ENCODE results near the gene HOXA11.

Gene HOXA11

DNA sequence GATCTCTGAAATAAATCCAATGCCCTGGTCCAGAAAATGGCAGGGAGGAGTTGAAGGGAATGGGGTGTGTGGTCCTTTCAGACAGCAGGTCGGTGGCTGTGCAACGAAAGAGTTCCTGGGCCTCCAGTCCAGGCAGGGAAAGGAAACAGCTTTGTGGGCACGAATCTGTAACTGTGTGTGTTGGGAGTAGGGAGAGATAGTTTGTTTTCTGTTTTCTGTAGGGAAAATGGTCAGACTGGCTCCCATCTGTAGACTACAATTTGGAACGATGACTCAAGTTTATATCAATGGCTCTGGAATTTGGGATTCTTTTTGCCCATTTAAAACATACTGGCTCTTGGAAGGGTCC is 17.1 kb downstream of the HOXA11 start:
- peak; percentile 84 for DNase-seq

DNA sequence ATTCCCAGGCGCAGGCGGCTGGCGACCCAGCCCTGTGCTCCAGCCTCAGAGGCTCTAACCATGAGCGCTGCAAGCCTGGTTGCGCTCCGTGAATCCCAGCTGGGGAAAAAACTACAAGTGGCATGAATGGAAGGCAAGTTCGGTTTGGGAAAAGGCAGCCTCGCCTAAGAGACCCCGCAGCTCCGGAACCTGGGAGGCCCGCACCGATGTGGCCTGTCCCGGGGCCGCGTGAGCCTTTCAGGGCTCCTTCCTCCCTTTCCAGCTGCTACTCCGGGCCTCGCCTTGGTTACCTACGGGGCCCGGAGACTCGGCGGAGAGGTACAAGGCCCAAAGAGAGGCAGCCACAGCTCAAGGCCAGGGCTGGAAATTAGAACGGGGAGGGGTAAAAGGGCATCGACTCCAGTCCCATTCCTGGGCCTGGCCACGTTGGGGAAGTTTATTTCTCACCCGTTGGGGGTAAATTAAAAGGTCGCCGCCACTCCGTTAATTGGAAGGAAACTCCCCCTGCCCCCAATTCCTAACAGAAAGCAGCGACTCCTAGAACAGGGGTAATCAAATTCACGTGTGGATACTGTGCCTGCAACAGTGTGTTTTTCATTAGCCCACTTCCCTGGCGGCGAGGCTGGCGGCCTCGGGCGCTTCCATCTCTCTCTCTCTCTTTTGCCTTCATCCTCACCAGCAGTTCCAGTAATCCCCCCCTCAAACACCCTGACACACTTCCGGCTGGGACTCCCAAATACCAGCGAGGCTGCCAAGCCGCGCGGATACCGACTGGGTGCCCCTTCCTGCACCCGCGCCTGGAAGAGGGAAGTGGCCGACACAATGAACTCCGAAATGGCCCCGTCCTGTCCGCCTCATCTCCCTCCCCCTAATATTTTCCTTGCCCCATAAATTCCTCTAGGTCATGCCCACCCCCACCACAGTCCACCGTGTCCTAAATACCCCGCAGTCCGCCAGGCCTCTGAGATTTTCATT is 18.2 kb downstream of the HOXA11 start:
- peak; percentile 75 for DNase-seq

GRCh38 chr7:27165996-27166530 is 19.0 kb downstream of the HOXA11 start:
- peak; percentile 52 for DNase-seq

- peak; percentile 95 for DNase-seq
These were observed 19.7 kb downstream of the HOXA11 start, which contains the start of gene HOXA9 for GRCh38 chr7:27165089-27165995. HOXA9 (minus strand) TSS chr7:27165537; CDS start chr7:27165457, 80 bp downstream.

GRCh38 chr7:27164367-27165088 is 20.5 kb downstream of the HOXA11 start:
- peak; percentile 51 for DNase-seq

DNA sequence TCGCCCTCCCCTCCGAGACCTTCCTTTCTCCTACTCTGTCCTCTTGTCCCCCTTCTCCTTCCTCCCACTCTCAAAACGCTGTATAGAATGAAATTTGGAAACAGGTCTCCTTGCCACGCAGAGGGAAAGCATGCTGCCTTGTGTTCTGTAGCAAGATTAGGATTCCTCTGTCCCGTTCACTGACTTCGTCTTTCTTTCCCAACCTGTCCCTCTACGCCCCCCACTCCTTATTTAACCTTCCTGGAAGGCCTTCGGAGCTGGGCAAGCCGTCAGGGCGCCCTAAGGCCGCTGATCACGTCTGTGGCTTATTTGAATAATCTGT is 21.0 kb downstream of the HOXA11 start:
- DNase-seq, result peak; percentile 17

DNA sequence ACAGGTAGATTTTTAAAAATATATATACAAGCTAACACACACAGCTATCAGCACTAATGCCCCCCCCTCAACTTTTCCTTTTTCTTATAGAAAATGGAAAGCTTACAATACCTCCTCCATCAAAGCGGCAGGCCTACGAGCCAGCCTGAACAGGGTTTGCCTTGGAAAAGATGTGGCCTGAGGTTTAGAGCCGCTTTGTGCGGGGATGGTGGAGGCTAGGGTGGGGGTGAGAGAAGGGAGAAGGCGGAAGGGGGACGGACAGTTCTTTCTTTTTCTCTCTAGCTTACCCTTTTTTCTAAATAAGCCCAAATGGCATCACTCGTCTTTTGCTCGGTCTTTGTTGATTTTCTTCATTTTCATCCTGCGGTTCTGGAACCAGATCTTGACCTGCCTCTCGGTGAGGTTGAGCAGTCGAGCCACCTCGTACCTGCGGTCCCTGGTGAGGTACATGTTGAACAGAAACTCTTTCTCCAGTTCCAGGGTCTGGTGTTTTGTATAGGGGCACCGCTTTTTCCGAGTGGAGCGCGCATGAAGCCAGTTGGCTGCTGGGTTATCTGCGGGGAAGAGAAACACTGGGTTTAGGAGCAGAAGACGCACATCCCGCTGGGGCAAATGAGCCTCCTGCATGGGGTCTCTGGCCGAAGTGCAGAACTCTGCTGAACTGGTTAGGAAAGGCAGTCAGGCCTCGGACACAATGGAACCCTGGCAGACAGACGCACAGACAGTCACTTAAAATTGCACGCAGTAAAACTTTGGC is 21.6 kb downstream of the HOXA11 start:
- peak; percentile 38 for DNase-seq

DNA sequence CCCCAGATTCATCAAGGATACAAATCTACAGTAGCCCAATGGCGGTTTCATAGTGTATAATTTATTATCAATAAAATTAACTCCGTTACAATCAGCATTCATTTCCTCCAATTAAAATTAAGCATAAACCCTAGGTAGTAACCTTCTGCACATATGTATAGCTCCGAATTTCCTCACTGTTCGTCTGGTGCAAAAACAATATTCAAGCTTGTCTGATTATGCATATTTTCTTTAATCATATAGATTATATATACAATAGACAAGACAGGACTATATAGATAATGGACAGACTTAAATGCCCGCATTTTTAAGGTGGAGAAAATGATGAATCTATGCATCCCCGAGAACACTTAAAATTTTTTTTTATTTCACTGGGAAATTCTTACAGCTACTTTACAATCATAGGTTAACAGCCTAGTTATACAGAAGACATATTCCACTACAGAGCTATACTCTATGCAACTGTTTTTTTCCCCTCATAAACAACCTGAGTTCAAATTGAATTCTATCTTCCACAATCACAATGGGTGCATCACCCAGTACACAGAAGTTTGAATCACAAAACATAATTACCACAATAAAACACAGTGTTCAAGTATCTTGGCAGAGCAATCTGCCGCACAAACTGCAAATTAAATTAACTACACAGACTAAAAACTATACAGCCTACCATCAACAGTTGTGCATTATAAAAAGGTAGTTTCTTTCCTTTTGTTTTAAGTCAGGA is 22.3 kb downstream of the HOXA11 start:
- DNase-seq, result peak; percentile 23

DNA sequence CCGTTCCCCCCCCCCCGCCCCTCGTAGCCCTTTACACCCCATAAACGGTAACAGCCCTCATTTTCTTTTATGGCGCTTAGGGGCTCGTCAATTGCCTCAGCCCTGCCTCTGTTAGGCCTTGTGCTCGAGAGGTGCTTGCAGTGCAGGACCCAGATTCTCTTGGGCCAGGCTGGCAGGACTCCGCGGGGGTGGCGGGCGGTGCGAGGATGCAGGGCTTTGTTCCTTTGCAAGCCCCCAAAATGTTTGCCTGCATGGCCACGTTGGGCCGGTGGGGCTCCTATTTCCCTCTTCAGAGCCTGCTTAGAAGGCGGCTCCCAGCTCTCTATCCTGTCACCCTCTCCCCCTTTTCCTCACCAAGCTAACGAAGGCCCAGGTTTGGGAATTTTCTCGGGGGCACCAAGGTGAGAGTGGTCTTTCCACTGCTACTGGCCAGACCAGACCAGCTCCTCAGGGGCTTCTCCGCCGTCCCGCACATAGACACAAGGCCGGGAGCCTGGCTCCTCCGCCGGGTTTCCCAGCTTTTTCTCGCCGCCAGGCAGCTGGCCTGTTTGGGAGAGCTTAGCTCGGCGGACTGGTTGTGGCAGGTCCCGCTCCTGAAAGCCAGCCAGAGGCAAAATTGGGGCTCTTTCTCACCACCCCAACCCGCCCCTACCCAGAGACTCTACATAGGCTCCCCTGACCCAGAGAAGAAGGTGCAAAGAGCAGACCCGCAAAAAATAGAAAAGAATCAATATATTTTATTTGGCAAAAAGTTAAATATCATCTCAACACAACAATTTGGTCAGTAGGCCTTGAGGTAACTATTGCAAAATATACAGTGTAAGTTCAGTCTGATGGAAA is 23.1 kb downstream of the HOXA11 start:
- peak; percentile 49 for DNase-seq

GRCh38 chr7:27161214-27161720 is 23.8 kb downstream of the HOXA11 start:
- peak; percentile 33 for DNase-seq

DNA sequence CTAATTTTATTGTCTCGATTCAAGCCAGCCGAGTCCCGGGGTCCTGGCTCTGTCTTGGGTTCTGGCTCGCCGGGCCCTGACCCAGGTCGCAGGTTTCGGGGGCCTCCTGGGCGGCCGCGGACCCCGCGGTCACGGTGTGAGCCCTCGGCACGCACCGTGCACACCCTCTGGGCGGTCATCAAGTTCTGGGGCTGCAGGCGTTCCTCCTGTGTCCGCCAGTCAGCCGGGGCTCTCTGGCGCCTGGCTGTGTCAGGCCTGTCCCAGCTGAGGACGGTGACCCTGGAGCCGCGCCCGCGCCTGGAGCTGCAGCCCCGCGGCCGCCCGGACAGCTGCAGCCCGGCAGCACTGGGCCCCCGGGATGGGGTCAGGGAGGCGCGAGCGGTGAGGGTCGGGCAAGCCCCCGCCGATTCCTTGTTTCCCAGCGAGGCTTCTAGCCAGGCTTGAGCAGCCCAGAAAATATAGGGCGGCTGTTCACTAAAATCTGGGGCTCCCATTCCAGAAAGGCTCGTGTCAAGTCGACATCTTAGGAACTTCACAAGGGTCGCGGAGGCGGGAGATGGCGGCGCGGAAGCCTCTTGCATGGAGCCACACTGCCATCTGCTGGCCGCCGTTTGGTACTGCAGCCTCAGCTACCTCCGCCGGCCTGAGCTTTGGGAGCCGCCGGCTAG is 24.4 kb downstream of the HOXA11 start:
- peak; percentile 80 for DNase-seq

DNA sequence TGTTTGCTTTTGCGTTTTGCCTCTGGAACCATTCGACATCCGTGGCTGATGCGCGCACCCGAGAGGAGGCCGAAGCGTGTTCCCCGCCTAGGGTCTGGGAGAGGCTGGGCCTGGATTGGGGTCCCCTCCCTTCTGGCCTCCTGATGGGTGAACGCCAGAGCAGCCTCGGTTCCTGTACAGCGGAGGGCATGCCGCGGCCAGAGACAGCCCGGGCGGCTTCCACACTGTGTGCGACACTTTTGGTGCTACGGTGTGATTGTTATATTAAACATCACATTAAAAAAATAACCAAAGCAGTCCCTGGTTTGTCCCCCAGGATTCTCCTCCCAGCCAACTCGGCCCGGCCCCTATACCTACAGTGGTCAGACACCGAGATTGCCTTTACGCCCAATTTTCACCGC is 24.9 kb downstream of the HOXA11 start:
- no peak for DNase-seq

DNA sequence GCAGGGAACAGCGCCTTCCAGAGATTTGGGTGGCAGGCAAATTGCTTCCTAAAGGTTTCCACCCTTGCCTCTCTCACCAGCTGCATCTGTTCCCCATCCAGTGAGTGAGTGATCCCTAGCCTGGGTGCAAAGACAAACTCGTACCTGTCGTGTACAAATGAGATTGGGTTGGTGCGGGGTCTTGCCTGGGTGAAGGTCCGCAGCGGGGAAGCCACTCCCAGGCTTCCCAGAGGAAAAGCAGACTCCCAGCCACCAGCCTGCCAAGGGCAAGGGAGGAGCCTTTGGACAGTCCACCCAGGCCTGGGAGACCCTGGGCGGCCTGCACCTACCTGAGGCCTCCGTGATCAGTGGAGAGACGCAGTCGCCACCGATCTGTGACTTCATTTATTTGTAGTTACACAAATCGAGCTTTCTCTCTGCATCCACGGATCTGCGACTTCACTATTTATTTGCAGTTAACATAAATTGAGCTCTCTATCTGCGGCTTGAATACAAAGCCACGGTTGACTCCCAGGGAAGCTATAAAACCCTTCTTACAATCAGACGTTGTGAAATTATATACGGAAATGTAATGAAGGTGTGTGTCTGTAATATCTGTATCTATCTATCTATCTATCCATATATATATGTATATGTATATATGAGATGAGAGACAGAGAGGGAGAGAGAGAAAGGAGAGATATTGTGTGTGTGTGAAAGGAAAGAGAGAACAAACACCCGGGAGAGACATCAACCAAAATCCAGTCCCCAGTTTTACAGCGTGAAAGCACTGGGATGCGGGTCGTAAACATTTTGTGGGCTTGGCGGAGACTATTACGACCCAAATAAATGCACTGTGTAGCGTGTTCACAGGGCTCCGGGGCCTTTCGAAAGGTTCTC is 25.5 kb downstream of the HOXA11 start:
- no peak for DNase-seq

- DNase-seq, result no peak
These were observed 26.4 kb downstream of the HOXA11 start for GRCh38 chr7:27158436-27159265.

DNA sequence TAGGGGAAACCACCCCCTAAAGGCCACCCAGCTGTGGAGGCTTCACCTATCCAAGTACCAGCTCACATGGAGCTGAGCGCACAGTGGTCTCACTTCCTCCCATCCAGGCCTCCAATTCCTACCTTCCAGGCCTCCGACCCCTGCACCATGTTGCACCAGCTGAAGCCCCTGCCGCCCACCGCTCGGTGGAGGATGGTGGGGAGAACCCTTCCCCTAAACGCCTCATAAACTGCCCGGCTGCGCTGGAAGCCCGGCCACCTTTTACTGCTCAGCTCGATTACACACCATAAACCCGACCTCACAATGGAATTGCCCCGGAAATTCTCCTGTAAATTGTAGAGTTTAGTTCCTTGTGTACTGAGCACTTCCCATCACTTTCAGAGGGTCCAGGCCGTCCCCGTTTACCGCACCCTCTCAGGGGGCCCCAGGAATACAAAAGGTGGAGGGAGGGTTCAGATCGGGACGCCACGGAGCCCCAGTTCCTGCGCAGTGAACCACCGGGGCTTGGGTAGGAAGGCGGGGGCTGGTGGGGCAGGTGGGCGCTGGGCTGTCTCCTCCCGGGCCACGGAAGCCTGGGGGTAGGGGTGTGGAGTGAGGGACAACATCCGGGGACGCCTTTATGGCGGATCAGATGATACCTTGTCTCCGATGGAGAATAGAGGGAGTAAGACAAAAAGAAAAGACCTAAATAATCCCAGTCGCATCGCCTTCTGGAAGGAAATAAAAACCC is 27.2 kb downstream of the HOXA11 start:
- DNase-seq, result no peak

DNA sequence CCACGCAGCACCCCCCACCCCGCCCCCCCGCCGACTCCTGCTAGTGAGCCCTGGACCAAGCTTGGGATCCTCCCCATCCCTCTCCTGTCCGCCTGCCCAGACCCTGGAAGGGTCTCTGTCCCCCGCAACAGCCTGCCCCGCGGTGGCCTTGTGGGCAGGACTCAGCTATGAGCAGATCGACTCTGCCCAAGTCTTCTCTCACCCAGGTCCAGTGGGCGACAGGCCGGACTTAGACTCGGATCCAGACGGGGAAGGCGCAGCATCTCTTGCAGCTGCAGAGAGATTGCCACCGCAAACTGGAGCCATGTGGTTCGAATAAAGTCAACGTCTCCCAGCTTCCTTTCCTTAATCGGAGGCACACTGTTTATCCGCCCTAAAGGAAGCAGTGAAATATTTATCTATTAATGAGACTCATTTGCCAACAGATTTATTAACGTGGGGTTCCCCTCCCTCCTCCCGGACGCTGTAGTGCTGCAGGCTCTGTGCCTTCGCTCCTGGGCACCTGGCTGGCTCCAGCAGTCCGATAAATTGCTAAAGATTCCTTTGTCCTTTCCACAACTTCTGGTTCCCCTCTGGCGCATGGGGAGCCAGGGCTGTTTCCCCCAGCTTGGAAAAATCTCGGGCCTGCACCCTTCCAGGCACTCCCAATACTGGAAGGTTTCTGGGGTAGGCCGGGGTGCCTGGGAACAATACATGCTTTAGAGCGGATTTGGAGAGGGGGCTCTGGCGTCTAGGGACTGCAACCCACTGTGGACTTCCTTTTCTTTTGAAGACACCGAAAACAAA is 27.9 kb downstream of the HOXA11 start:
- DNase-seq, result no peak

Measured in HCEC 1CT (cell line).